ENCODE data around the gene TFF2.
A peak's percentile ranks its signal among the peaks of the same experiment; 100 is the strongest.

The TFF2 gene, protein sequence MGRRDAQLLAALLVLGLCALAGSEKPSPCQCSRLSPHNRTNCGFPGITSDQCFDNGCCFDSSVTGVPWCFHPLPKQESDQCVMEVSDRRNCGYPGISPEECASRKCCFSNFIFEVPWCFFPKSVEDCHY

DNA sequence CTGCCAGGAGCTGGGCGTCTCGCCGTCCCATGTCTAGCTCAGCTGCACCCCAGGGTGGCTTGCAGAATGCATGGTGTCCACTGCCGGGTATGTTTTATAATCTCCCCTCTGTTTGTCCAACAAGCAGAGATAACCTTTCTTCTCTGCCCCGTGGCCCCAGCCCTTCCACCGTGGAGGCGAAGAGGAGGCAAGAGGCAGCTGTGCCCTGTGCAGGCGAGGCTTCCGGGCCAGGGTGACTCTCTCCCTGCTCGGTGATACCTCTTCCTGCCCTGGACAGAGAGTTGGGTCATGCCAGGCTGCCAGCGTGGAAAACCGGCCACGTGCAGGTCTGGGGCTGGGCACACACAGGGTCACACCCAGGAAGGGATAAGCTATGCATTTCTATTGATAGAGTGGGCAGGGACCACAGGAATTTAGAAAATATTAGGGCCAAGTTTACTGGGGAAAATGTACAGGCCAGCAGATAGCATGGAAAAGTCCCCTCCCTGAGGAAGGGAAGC lies at the start of gene TFF2:
Gene TFF2, minus strand, starts transcription at position 68 of the 500 bp plus-strand sequence. Its CDS starts 37 bp downstream, at position 31.
- no peak for DNase-seq

DNA sequence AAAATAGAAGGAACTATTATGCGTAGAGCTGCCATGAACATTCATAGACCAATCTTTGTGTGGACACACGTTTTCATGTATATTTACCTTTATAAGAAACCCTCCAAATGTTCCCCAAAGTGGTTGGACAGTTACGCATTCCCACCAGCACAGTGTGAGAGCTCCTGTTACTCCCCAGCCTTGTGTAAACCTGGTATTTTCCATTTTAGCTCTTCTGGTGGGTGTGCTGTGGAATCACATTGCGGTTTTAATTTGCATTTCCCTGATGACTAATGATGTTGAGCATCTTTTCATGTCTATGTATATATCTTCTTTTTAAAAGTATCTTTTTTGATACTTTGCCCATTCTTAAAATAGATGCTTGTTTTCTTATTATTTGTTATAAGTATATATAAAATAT lies 49.7 kb upstream of the TFF2 start:
- DNase-seq = no peak

DNA sequence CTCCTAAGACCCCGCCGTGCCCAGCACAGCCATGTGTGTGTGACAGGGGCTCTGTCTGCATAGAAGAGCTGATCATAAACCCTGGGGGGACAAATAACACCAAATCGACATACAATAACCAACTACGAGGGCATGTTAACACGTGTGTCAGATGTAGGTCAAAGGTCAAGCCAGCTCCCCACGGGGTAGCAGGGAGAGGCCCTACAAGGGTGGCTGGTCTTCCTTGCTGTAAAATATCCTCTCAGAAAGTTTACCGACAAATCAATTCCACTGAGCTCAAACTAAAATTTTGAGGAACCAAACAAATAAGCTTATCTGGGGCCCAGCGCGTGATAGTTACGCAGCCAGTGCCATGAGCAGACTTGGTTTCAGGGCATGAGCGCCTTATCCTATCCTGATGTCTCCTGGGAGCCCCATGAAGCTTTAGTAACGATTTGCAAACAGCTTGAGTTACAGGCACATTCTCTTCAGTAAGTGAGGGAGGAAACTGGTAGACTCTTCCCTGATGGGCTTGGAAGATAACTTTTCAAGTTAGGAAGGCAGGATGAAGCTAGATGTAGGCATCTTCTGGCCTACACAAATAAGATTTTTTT lies 47.7 kb upstream of the TFF2 start:
- peak; percentile 72 for DNase-seq

DNA sequence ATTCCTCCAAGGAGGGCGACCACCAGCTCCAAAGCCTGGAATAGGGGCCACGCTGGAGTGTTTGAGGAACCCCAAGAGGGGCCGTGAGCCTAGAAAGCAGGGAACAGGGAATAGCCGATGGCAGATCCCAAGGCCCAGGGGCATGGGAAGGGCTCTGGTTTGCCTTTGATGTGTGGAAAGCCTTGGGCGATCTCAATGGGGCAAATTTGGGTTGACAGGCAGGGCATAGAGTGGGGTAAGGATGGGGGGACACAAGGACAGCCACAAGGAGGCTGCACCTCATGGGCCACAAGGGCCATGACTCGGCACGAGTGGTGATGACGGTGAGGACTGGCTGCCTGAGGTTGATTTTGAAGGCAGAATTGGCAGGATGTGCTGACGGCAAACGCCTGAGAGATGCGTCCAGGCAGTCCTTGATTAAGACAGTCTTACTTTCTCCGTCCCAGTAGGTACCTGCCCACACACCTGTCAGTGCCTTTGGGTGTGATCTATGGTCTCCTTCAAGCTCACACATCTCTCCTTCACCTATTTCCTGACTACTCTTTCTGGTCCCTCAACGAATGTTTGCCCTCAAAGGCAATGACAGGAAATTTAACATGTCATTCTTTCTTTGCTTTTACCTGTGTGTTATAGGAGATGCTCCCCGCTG lies 47.1 kb upstream of the TFF2 start:
- no peak for DNase-seq

DNA sequence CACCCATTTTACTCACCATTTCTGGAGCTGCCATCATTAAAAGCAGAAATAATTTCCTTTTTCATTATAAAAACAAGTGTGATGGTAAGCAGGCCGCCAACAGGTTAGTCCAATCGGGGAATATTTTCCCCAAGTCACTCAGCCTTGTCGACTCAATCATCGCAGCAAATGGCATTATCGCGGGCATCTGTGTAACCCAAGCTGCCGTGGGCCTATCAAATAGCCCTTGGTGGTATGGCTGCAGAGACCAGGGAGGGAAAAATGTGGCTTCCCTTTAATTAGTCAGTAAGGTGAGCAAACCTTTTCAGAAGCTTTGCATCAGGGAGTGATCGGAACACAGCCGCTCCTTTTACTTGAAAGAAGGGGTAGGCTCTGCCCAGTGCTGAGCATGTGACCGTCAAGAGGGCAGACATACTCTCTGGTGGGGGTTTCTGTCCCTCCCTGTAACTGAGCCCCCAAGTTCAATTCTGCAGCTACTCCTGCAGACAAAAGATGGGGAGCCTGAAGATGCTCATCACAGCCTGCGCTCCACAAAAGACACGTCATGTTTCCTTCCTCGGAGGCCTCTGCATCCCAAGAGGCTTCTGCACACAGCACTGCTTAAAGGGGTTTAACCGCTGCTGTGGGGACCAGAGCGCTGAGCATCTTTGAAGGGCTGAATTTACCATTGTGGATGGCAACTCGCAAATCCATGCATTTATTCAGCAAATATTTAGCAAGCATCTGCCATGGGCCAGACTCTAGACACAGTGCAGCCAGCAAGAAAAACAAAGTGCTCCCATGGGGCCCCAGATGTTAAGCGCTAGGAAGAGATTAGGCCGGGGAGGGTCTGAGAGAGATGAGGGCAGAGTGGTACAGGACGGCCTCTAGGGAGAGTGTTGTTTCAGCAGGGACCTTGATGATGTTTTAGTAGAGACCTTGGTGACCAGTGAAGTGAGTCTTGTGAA lies 46.3 kb upstream of the TFF2 start:
- peak; percentile 91 for DNase-seq

DNA sequence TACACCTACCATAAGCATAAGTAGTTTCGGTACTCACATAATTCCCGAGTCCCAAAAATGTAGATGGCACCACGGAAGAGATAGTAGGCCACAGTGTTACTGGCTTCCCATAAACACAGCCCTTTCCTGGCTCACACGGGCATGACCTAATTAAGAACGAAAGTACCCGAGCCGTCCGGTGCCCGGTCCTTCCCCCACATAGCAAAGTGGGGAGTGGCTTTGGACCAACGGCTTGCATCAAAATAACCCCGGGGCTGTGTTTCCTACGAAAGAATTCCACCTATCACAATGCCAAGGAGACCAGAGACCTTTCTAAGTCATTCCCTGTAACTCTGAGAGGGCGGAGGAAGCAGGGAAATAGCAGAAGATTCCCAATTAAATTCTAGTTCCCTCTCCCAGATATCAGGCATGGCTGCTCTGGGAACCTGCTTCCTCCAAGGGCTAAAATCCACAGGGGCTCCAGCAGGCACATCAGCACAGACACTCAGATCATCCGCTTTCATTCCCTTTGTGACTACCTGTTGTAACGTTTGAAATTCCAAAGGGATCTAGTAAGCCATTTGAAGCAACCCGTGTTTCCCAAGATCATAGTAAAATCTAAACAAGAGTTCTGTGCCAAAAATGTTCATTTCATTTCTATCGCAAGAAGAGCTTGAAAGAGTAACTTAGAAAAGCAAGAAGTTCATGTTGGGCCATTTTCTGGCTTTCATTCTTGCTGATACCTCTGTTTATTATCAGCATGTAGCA lies 45.3 kb upstream of the TFF2 start, which contains the start of gene TMPRSS3:
Gene TMPRSS3, minus strand, starts transcription at position 148 of the 747 bp plus-strand sequence. CDS start 635 bp downstream, outside the sequence.
- DNase-seq = no peak

DNA sequence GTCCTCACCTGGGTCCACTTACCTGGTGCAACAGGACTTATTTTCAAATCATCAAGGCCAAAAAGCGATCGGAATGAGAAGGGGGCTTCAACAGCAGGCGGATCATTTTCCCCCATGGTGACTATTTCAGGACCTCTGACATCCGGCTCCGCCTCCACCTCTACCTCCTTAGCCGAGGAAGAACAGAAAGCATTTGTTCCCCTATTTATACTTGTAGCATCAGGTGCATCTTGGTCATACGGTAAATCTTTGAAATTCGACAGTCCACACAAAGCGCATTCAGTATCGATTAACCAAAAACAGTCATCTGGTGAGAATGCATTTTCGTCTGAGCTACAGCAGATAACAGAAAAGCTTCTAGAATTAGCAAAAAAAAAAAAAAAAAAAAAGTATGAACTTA lies 44.5 kb upstream of the TFF2 start:
- DNase-seq = no peak

DNA sequence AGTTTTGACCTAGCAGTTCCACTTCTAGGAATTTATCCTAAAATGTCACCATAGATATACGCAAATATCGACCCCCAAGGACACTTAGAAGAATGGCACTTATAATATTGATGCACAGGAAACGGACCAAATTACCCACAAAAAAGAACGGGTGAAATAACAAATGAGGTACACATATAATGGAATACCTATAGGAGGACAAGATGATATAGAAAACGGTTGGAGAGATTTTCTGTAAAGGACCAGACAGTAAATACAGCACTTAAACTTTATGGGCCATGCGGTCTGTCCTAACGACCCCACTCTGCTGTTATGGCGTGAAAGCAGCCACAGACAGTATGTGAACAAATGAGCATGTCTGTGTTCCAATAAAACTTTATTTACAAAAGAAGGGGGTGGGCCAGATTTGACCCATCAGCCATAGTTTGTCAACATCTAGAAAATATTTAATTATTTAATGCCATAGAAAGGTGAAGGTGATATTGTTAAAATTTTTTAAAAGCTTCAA lies 42.7 kb upstream of the TFF2 start:
- no peak for DNase-seq

DNA sequence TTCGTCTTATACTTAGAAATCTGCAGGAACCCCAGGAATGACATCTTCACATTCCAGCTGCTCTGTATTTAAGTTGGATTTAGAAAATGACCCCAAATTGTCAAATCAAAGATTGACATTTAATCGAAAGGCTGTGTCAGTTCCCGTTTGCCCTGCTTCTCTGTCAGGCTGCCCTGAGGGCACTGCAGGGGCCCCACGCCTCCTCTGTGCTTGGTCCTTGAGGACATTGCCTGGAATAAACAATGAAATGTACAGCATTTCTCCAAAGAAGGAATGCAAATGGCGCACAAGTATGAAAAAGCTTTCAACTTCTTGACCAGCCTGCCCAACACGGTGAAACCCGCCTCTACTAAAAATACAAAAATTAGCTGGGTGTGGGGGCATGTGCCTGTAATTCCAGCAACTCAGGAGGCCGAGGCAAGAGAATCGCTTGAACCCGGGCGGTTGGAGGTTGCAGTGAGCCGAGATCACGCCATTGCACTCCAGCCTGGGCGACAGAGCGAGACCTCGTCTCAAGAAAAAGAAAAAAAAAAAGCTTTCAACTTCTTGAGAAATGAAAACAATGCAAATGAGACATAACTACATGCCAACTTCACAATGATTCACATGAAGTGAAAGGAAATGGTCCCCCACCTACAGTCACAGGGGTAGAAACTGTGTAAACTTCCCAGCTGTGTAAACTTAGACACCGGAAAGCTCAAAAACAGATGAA lies 42.1 kb upstream of the TFF2 start:
- no peak for DNase-seq

DNA sequence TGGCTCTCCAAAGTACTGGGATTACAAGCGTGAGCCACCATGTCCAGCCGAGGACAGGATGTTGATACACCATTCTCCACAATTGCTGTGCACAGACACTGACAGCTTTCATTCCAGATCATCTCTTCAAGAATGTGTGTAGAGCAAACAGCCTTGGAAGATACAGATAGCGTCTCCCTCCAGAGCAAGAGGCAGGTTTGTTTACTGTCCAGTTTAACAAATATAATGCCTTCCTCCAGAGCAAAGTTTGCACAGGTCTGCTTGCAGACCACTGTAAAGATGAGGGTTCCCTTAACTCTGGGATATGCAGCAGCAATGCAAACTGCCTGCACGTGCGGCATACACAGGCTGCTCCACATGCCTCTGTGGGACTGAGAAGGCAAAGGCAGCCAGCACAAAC lies 40.5 kb upstream of the TFF2 start:
- DNase-seq = no peak

DNA sequence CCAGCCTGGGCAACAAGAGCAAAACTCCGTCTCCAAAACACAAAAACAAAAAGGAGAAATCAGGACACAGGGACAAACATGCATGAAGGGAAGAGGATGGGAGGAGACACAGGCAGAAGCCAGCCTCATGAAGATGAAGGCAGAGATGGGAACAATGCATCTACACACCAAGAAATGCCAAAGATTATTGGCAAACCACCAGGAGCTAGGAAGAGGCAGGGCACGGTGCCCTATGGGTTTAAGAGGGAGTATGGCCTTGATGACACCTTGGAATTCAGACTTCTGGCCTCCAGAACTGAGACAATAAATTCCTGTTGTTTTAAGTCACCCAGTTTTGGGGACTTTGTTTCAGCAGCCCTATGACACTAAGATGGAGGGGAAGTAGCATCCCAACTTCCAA lies 39.9 kb upstream of the TFF2 start:
- DNase-seq = no peak

DNA sequence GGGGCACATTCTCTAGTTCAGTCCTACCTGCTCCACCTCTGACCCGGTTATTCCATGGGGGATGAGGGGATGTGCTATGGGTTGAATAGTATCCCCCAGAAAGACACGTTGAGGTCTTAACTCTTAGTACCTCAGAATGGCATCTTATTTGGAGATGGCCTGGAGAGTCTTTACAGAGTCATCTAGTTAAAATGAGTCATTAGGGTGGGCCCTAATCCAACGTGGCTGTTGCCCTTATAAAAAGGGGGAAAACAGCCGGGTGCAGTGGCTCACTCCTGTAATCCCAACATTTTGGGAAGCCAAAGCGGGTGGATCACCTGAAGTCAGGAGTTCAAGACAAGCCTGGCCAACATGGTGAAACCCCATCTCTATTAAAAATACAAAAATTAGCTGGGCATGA lies 39.4 kb upstream of the TFF2 start:
- no peak for DNase-seq

DNA sequence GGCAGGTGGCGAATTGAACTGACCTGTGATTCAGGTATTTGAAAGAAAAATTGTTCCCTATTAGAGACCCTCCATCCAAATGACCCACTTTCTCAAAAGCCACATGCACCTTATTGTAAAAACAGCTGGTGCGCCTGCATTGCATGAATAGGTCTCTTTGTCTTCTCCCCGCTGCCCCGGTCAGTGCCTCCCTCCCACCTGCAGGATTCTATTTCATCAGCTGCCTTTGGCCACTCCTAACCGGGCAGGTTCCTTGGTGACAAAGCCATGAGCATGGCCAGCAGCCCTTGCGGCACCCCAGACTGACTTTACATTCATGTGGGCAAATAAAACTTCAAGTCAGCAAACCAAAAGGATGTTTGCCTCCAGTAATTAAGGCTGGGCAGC lies 38.6 kb upstream of the TFF2 start:
- no peak for DNase-seq

DNA sequence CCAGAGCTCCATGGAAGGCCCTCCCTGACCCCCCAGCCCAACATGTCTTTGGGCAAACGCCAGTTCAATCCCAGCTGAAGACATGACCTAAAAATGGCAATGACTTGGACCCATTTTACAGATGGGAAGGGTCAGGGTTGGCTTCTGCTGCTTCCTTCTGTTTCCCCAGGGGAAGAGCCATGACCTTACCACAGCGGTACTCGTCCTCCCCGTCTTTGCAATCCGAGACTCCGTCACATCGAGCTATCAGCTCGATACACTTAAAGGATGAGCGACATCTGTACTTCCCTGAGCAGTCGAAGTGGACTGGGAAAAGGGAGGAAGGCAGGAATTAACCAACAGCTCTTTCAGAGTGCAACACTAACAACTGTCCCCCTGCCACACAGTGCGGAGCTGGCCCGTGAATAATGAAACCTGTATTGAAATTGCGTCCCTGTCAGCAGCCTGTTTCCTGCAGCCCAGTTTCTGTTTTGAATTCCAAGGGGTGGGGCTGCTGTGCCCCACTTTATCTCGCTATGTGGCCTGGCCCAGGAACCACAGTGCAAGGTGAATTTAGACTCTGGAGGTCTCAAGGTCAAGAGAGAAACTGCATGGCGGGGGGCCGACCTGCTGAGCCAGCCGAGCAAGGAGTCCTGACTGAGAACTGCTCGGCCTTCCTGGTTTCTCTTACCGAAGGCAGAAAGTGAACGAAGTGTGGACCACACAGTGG lies 38.1 kb upstream of the TFF2 start:
- DNase-seq = no peak

DNA sequence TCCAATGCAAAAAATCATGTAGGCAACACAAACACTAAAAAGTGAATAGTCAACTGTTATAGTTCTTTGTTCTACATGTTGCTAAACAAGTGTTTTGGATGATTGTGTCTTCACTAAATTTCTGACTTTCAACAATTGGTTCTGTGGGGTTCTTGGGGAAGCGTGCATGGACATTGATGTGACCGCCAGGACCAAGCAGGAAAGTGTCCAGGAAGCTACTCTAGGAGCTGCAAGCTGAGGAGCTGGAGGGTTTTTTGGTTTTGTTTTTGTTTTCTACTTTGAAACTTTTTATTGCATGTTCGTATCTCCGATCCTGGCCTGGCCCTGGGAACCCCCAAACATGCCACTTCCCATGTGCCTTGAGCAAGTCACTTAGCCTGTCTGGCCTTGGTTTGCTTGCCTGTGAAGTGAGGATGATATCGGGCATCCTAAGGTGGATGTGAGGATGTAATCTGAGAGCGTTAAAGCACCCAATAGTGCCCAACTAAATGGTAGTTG lies 37.1 kb upstream of the TFF2 start:
- DNase-seq = no peak

DNA sequence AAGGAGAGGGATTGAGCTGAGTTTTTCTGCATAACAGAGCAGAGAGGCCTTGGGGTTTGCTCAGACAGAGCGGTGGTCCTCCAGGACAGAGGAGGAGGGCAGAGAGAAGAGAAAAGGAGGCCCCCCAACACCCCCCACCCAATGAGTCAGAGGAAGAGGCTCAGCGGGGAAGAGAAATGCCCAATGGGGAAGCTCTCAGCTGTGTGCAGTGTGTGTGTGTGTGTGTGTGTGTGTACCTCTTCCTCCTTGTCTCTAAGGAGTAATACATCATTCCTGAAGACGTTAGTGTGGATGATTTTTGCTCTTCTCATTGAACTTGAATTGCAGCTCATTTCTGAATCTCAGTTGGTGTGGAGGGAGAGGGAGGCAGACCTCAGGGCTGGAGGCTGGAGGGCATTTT lies 36.4 kb upstream of the TFF2 start:
- no peak for DNase-seq

DNA sequence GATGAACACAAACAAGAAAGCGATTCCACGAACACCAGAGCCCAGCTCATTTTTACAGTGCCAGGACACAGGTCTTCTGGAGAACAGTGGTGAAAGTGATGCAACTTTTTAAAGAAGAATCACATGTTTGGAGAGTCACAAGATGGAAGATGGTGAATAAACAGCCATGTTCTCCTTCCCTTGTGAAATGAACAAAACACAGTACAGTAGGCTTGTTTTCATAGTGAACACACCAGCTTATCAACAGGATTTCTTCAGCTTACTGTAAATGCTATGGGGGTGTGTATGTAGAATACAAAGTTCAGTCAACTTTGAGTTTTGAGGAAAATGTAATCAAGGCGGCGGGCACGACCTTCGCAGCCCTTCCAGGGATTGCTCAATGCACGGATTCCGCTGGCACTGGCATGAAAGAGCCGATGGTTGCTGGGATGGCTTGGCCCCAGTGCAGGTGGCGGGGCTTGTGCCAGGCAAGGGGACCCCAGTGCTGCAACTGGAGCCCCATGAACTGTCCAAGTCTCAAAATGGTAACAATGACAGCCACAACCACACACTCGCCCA lies 35.3 kb upstream of the TFF2 start:
- no peak for DNase-seq

DNA sequence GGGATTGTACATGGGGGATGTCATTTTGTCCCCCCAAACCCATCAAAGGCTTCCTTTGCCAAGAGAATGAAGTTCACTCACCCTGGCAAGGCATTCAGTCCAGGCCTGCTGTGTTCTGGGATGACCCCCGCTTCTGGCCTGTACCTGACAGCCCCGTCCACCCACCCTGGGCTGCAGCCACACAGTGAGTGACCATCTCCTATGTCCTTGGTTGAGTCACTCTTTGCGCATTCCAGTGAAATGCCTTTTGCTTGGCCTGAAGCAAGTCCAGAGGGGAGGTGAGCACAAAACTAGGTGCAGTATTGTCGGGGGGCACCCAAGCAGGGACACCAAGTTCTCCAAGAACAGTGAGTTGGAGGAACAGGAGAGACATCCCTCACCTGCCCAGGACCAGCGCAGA lies 34.8 kb upstream of the TFF2 start:
- DNase-seq = no peak

DNA sequence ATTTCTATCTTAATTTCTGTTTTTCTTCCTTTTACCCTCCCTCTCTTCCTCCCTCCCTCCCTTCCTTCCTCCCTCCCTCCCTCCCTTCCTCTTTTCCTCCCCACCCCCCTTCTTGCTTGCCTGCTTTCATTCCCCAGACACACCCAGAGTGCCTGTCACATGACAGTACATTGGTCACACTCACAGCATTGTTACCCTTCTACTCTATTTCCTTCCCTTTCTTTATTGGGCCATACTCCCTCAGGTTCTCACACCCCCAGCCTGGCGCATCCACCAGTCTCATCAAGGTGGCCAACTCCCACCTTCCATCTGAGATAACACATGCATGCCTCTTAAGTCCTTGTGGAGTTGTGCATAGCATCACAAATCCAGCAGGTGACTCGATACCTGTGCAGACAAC lies 34.2 kb upstream of the TFF2 start:
- no peak for DNase-seq

DNA sequence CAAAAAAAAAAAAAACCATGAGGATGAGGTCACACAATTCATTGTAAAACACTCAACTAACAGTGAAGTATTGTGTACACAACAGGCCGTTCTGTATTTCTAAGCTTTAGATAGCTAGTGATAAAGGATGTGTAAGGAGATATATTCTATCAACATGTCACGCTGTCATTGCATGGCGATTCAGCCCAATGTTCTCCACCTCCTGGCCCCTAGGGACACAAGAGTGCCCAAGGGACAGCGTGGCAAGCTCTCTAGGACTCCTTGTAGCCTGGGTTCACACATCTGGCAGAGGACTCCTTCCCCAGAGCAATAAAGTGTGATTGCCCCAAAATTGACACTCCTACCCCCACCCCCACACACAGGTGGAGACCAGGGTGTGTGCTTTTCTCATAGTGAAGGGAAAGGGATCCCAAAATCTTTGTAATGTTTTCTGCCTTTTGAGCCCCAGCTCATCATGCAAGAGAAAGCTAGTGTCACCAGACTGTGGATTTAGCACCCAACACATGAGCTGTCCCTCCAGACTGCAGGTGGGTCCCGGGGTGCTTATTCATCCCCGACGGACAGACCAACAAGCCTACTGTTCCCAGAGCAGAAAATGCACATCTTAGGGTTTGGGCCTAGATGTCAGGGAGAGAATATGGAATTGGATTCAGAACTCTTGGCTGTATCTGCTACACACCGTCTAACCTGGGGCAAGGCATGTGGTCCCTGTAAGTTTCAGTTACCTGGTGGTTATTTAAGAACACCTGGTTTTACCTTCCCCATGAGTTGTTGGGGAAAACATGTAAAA lies 33.6 kb upstream of the TFF2 start:
- DNase-seq = no peak
